Measurements from ENCODE around the gene MPG. TPM values are rescaled to one million over a fixed set of nuclear protein-coding genes. Genes with fewer than 3 reads are reported as not detected.

MPG gene
- total RNA-seq, 2 donors from 2014 or later = 24.3 to 27.4 TPM

DNA sequence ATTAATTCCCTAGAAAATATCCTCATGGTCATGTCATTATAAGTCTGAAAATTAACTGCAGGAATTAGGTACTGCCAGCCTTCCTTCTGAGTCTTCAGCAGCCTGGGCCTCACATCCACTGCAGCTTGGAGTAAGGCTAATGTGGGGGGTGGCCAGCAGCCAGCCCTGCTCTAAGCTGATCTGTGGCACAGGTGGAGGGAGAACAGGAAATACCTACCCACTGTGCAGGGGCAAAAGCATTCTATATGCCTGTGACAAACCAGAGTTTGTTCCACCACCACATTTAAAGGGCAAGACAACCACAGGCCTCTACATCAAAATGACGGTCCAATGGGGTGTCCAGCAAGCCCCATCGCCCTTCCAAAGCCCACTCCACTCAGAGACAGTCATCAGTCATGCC, 51.0 kb downstream of the MPG start:
- Mint-ChIP-seq H3K27ac (no peak overlapping the region), H3K4me3 (no peak overlapping the region), H3K4me1 (peaks cover 10% of the 10 kb centered on the region), H3K27me3 (no peaks in the 10 kb centered on the region), H3K36me3 (ENCODE audit: low read depth) (no peaks in the 10 kb centered on the region)
- no peaks in the 10 kb centered on the region for H3K9me3 ChIP-seq (ENCODE audit: control insufficient read depth, low read length, poor library complexity, severe bottlenecking)
- ATAC-seq (no peak), DNase-seq (no peak)

- no peak for ATAC-seq
- no peak overlapping the region for H3K4me3 Mint-ChIP-seq
- no peaks in the 10 kb centered on the region for H3K27me3 Mint-ChIP-seq
- H3K9me3 ChIP-seq (ENCODE audit: control insufficient read depth, low read length, poor library complexity, severe bottlenecking) = no peaks in the 10 kb centered on the region
- peaks cover 10% of the 10 kb centered on the region for H3K4me1 Mint-ChIP-seq
- no peak overlapping the region for H3K27ac Mint-ChIP-seq
- DNase-seq = no peak
- H3K36me3 Mint-ChIP-seq (ENCODE audit: low read depth) = no peaks in the 10 kb centered on the region
These were observed 52.6 kb downstream of the MPG start for GRCh38 chr16:130533-131173.

GRCh38 chr16:132120-132519, 54.1 kb downstream of the MPG start:
- ATAC-seq (no peak), DNase-seq (no peak)
- Mint-ChIP-seq H3K27me3 (no peaks in the 10 kb centered on the region), H3K4me3 (no peak overlapping the region), H3K36me3 (ENCODE audit: low read depth) (no peaks in the 10 kb centered on the region), H3K4me1 (peaks cover 14% of the 10 kb centered on the region), H3K27ac (peak overlapping the region; percentile 39)
- no peaks in the 10 kb centered on the region for H3K9me3 ChIP-seq (ENCODE audit: control insufficient read depth, low read length, poor library complexity, severe bottlenecking)

DNA sequence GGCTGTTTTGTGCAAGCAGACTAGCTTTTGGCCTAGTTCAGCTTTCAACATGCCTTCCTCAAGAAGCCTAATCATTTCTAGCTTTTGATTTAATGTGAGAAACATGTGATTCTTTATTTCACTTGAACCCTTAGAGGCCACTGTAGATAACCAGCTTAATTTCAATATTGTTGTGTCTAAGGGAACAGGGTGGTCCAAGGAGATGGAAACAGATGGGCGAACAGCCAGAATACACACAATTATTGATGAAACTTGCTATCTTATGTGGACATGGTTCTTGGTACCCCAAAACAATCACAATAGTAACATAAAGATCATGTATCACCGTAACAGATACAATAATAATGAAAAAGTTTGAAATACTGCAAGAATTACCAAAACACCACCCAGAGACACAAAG, 55.7 kb downstream of the MPG start:
- Mint-ChIP-seq H3K27me3 (no peaks in the 10 kb centered on the region), H3K36me3 (ENCODE audit: low read depth) (no peaks in the 10 kb centered on the region), H3K4me3 (no peak overlapping the region), H3K4me1 (peaks cover 16% of the 10 kb centered on the region), H3K27ac (no peak overlapping the region)
- DNase-seq (no peak), ATAC-seq (no peak)
- H3K9me3 ChIP-seq (ENCODE audit: control insufficient read depth, low read length, poor library complexity, severe bottlenecking) = no peaks in the 10 kb centered on the region

Other genes with a start within 250 kb of the MPG start
- gene POLR3K, start 24.6 kb upstream of the MPG start, total RNA-seq = 10 to 100 TPM in 1 of 2 donors, 1 to 10 TPM in 1; 6.3 to 10.6 TPM
- gene SNRNP25, start 24.4 kb upstream of the MPG start, total RNA-seq = 1 to 10 TPM; 6.5 to 7.3 TPM
- gene RHBDF1, start 5.6 kb upstream of the MPG start, total RNA-seq = under 1 TPM in 1 of 2 donors, not detected in 1; 0.75 TPM
- 10 to 100 TPM; 24.3 to 32.2 TPM for gene NPRL3, start 60.4 kb downstream of the MPG start, total RNA-seq
- gene HBZ, start 74.4 kb downstream of the MPG start, total RNA-seq = not detected
- not detected for gene HBM, start 87.8 kb downstream of the MPG start, total RNA-seq
- not detected for gene HBA2, start 94.7 kb downstream of the MPG start, total RNA-seq
- gene HBA1, start 98.5 kb downstream of the MPG start, total RNA-seq = 1 to 10 TPM in 1 of 2 donors, under 1 TPM in 1; 0.65 to 6.5 TPM
- gene HBQ1, start 102.2 kb downstream of the MPG start, total RNA-seq = not detected
- 100 to 1,000 TPM; 137 to 142 TPM for gene LUC7L, start 151.2 kb downstream of the MPG start, total RNA-seq
- gene FAM234A, start 156.6 kb downstream of the MPG start, total RNA-seq = 10 to 100 TPM; 20.8 to 21.2 TPM
- gene RGS11, start 197.7 kb downstream of the MPG start, total RNA-seq = not detected
- not detected for gene ARHGDIG, start 202.4 kb downstream of the MPG start, total RNA-seq
- under 1 TPM in 1 of 2 donors, not detected in 1; 0.99 TPM for gene PDIA2, start 204.9 kb downstream of the MPG start, total RNA-seq

All from T-helper 17 cell (primary cell).